Caco-2 (cell line): ENCODE data around the gene KCNJ1. TPM values are rescaled to one million over a fixed set of nuclear protein-coding genes. Genes with fewer than 3 reads are reported as not detected.

Experiments
- BruUV-seq: library from RNA; stranded (reverse); fragments of 400-500 nt; replicated peaks from 2 replicates; lab custom pipeline; 2021; lab: Mats Ljungman, UMichigan
- CTCF ChIA-PET: fragments of 300-600 bp; sonication (Branson Sonifier 250); formaldehyde crosslinking; loops from one replicate; lab custom pipeline; 2022; ENCODE audit warnings: antibody characterized with exemption; lab: Charles Lee
- POLR2A ChIA-PET: fragments of 300-600 bp; sonication (Branson Sonifier 250); formaldehyde crosslinking; loops from one replicate; lab custom pipeline; 2022; ENCODE audit warnings: antibody characterized with exemption; lab: Charles Lee
- DNase-seq, 2 experiments: peaks; one replicate each; pipeline versions ENCODE4 v3.0.0 to v3.0.0-alpha.2; 2020 to 2022
- H3K27me3 ChIP-seq: replicated peaks from 2 replicates; pipeline ENCODE4 v1.6.0; 2011; ENCODE audit warnings: low read length; ENCODE audit not compliant: control insufficient read depth, insufficient read depth
- H3K36me3 ChIP-seq: 2 replicates; pipeline ENCODE4 v1.5.1; 2011; ENCODE audit warnings: low read length; ENCODE audit not compliant: control insufficient read depth, insufficient read depth
- H3K4me1 ChIP-seq: fragments of 250-450 bp; sonication (Bioruptor Pico); 2 replicates; pipeline ENCODE4 v1.5.1; 2020; ENCODE audit warnings: mild to moderate bottlenecking
- H3K4me3 ChIP-seq: 2 replicates; pipeline ENCODE4 v1.5.1; 2011; ENCODE audit warnings: low read depth, mild to moderate bottlenecking, control low read depth, low read length
- H3K9me3 ChIP-seq: fragments of 250-450 bp; sonication (Bioruptor Pico); 2 replicates; pipeline ENCODE4 v1.5.1; 2020; ENCODE audit warnings: mild to moderate bottlenecking, moderate library complexity
- H3K27ac Mint-ChIP-seq: one replicate; pipeline ENCODE4 v1.8.0; 2022; ENCODE audit warnings: mixed read lengths; ENCODE audit not compliant: unreplicated experiment
- H3K27me3 Mint-ChIP-seq: one replicate; pipeline ENCODE4 v1.8.0; 2022; ENCODE audit warnings: mixed read lengths; ENCODE audit not compliant: insufficient read depth, unreplicated experiment
- H3K36me3 Mint-ChIP-seq: one replicate; pipeline ENCODE4 v1.8.0; 2022; ENCODE audit warnings: mild to moderate bottlenecking, mixed read lengths; ENCODE audit not compliant: insufficient read depth, unreplicated experiment
- H3K4me1 Mint-ChIP-seq: one replicate; pipeline ENCODE4 v1.8.0; 2022; ENCODE audit warnings: low read depth, mixed read lengths; ENCODE audit not compliant: unreplicated experiment
- H3K4me3 Mint-ChIP-seq: one replicate; pipeline ENCODE4 v1.8.0; 2022; ENCODE audit warnings: mild to moderate bottlenecking, moderate library complexity, mixed read lengths; ENCODE audit not compliant: unreplicated experiment
- H3K9me3 Mint-ChIP-seq: one replicate; pipeline ENCODE4 v1.8.0; 2022; ENCODE audit warnings: mixed read lengths; ENCODE audit not compliant: unreplicated experiment
- intact Hi-C: fragments of 100-400 bp; cut with micrococcal nuclease; formaldehyde crosslinking; loops from one replicate; pipeline ENCODE4 v1.10.0; 2022; ENCODE audit not compliant: unreplicated experiment
- total RNA-seq: library from RNA; stranded (reverse); gene quantifications from 2 replicates; pipeline ENCODE4 v1.2.3, GENCODE V29; 2022
- TF ChIP-seq, protein P1 (sequence below), 2 experiments: fragments of 200-600 bp in 1 of 2; IDR thresholded peaks; 1 replicate in 1 of 2; 2 replicates in 1 of 2; pipeline versions ENCODE4 v1.5.1 to v1.8.0; 2011 to 2022; ENCODE audit warnings: antibody characterized with exemption in 1 of 2, control low read depth in 1 of 2, inconsistent platforms in 1 of 2, low read depth in 1 of 2, low read length in 1 of 2, mild to moderate bottlenecking in 1 of 2, moderate library complexity in 1 of 2; ENCODE audit not compliant: insufficient read depth in 1 of 2, severe bottlenecking in 1 of 2, unreplicated experiment in 1 of 2

KCNJ1 gene
- total RNA-seq, 1 experiment from 2014 or later: not detected

DNA sequence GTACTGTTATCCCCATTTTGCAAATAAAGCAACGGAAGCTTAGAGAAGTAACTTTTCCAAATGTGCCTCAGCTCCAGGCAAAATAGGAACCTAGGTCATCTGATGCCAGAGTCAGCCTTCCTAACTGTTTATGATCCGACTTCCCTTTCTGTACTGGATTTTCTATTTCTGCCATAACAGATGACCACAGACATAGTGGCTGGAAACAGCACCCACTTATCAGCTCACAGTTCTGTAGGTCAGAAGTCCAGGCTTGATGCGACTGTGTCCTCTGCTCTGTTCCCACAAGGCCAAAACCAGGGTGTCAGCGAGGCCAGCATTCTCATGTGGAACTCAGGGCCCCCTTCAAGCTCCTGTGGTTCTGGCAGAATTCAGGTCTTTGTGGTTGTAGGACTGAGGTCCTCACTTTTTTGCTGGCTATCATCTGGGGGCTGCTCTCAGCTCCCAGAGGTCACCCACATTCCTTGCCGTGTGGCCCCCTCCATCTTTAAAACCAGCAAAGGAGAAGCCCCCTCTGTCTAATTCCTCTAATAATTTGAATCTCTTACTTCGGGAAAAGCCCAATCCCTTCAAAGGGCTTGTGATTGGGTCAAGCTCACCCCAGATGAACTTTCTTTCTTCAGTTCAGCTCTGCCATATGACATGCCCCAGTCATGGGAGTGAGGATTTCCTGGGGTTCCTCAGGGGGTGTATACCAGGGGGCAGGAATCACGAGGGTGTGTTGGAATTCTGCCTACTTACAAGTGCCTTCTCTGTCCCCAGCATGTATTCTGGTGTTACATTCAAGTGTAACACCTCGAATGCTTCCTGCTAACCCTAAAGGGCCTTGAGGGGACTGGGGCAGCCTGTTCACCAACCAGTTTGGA, 39.3 kb upstream of the KCNJ1 start:
- intact Hi-C loops: loop anchor here (1.0 kb wide), 2 partner anchors 22 to 50 kb away; no protein-coding TSS in a partner anchor
- DNase-seq: no peak
- Mint-ChIP-seq H3K27ac (peak overlapping the region; percentile 3), H3K27me3 (peaks cover 7% of the 10 kb centered on the region), H3K4me1 (peaks cover 6% of the 10 kb centered on the region), H3K9me3 (no peaks in the 10 kb centered on the region), H3K4me3 (peak overlapping the region; percentile 70), H3K36me3 (no peaks in the 10 kb centered on the region)
- BruUV-seq: no TSS peak
- H3K36me3 ChIP-seq: no peaks in the 10 kb centered on the region
- TF ChIP-seq, protein P1, sequence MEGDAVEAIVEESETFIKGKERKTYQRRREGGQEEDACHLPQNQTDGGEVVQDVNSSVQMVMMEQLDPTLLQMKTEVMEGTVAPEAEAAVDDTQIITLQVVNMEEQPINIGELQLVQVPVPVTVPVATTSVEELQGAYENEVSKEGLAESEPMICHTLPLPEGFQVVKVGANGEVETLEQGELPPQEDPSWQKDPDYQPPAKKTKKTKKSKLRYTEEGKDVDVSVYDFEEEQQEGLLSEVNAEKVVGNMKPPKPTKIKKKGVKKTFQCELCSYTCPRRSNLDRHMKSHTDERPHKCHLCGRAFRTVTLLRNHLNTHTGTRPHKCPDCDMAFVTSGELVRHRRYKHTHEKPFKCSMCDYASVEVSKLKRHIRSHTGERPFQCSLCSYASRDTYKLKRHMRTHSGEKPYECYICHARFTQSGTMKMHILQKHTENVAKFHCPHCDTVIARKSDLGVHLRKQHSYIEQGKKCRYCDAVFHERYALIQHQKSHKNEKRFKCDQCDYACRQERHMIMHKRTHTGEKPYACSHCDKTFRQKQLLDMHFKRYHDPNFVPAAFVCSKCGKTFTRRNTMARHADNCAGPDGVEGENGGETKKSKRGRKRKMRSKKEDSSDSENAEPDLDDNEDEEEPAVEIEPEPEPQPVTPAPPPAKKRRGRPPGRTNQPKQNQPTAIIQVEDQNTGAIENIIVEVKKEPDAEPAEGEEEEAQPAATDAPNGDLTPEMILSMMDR (IDR thresholded peaks at IDR 0.05; ENCODE audit: insufficient read depth in 1 of 2, low read depth in 1 of 2, low read length in 1 of 2, severe bottlenecking in 1 of 2, unreplicated experiment in 1 of 2): no peak
- H3K4me3 ChIP-seq: peak overlapping the region; percentile 35
- no peaks in the 10 kb centered on the region; the same call in 1 of the 2 replicates for H3K27me3 ChIP-seq
- CTCF ChIA-PET: interaction anchor here (0.6 to 5.7 kb wide), 20 partner anchors 11 to 1902 kb away, joined by 3 to 38 read pairs (median 4); partner anchors contain the start of gene TP53AIP1
- H3K4me1 ChIP-seq: peaks cover 6% of the 10 kb centered on the region
- POLR2A ChIA-PET: interaction anchor here (0.6 kb wide), 1 partner anchor 16 kb away, joined by 3 read pairs; no protein-coding TSS in a partner anchor
- no peaks in the 10 kb centered on the region for H3K9me3 ChIP-seq

DNA sequence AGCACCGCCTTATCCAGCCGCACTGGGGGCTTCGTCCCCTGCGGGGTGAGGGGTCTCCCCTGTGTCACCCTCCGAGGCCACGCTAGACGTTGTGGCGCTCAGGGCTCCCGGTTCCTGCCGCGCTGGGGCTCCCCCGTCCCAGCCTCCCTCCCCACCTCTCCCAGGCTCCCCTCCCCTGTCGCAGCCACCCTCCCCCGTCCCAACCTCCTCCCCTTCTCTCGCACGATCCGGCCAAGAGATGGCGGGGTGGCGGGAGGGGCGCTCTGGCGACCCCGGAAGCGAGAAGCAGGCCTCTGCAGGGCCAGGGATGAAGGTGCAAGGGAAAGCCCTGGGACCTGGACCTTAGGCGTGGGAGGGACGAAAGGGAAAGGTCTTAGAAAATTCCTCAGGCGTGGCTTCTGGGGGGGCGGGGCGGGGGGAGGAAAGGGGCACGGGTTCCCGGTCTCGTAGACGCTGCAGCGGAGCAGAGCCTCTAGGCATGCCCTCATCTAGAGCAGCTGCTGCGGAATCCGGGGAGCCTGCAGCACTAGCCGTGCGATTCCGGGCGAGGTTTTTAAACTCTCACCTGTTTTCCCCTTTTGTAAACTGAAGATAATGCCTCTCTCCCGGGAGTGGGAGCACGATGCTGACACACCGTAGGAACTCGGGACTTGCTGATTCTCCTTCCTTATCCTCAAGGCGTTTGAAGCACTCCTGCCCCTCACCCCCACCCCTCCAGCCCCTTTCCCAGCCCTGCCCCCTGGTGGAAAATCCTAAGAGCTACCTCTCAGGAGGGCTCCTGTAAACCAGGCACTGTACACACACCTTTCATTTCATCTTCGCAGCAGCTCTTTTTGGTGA, 38.5 kb upstream of the KCNJ1 start:
- H3K27me3 Mint-ChIP-seq: peaks cover 7% of the 10 kb centered on the region
- no peaks in the 10 kb centered on the region for H3K9me3 Mint-ChIP-seq
- CTCF ChIA-PET: interaction anchor here (0.6 to 5.7 kb wide), 25 partner anchors 11 to 1901 kb away, joined by 3 to 38 read pairs (median 4); partner anchors contain the start of gene TP53AIP1
- Histone ChIP-seq H3K4me3 (peak overlapping the region; percentile 35), H3K36me3 (no peaks in the 10 kb centered on the region), H3K9me3 (no peaks in the 10 kb centered on the region), H3K27me3 (no peaks in the 10 kb centered on the region; the same call in 1 of the 2 replicates), H3K4me1 (peaks cover 6% of the 10 kb centered on the region)
- TF ChIP-seq, protein P1 (IDR thresholded peaks at IDR 0.05; ENCODE audit: insufficient read depth in 1 of 2, low read depth in 1 of 2, low read length in 1 of 2, severe bottlenecking in 1 of 2, unreplicated experiment in 1 of 2): peak; percentile 79 to 84
- peak overlapping the region; percentile 70 for H3K4me3 Mint-ChIP-seq
- H3K36me3 Mint-ChIP-seq: no peaks in the 10 kb centered on the region
- BruUV-seq: no TSS peak
- H3K27ac Mint-ChIP-seq: peak overlapping the region; percentile 3
- H3K4me1 Mint-ChIP-seq: peaks cover 6% of the 10 kb centered on the region
- intact Hi-C loops: loop anchor here (1.0 kb wide), 3 partner anchors 15 to 51 kb away; no protein-coding TSS in a partner anchor
- DNase-seq: peak; percentile 78 to 80
- POLR2A ChIA-PET: interaction anchor here (0.6 kb wide), 1 partner anchor 15 kb away, joined by 3 read pairs; no protein-coding TSS in a partner anchor
